HG02642 (cell line): ENCODE data around the gene KRTAP10-8.
"Not testable (repeated sequence)": the region's sequence is repeated elsewhere in the genome, so short reads cannot be mapped to it uniquely, and the experiment has no call there.

Experiments
- ATAC-seq: cut with Tn5 transposase; IDR thresholded peaks from one replicate; pipeline ENCODE4 v1.9.1; 2021; ENCODE audit warnings: mild to moderate bottlenecking; ENCODE audit not compliant: unreplicated experiment, poor library complexity

Gene KRTAP10-8

DNA sequence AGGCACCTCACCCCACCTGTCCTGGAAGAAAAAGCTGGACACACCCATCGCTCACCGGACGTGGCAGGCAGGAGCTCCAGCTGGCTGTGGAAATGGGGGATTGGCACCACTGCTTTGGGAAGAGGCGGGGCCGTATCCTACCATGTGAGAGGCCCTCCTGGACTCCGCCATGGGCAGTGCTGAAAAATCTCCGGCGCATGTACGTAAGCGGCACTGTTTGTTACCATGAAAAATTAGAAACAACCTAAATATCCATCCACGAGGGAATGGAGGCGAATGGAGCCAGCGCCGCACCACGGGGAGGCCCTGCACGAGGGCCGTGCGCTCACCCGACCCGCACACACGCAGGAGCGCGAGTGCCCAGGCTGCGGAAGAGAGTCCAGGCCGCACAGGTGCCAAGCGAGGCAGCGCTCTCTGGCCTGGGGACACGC lies 3.1 kb downstream of the KRTAP10-8 start:
- no peak for ATAC-seq

DNA sequence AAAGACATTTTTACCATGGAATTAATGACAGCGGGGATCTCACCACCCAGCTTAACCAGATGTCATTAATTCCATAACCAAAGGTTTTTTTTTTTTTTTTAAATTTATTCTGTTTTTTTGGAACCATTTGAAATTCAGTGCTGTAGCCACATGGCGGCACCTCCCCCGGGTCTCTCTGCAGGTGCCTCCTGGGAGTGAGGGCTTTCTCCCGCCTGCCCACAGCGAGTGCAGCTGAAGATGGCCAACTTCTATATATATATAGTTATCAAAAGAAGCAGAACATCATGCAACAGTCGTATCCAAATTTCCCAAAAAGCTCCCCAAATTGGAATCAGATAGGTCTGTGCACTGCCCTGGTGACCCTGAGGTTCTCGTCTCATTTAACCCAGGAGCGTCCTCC lies 3.6 kb downstream of the KRTAP10-8 start:
- no peak for ATAC-seq

DNA sequence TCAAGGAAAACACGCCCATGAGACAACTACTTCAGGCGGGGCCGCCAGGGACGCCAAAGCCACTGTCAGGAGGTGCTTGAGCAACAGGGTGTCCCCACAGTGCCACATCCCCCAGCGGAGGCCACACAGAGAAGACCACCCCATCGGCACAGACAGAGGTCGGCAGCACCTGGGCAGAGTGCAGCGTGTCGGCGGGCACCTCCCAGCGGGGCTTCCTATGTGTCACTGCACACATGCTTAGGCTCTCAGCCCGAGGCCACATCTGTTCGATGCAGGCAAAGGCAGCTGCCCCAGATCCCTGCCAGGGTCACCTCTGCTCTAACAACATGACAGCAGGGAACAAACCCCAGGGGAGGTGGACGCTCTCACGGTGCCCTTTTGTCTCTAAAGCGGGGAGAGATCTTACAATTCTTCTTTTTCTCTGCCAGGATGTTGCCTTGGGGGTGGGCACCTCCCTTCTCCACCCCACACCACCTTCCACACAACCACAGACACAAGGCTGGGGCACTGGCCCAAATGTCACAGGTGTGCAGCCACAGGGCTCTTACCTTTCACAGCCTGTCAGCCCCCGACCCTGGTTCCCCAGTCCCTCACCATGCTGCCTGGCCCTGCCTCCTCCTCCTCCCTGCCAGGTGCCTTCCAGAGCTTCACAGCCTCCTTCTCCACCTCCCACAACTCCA lies 4.2 kb downstream of the KRTAP10-8 start:
- no peak for ATAC-seq

DNA sequence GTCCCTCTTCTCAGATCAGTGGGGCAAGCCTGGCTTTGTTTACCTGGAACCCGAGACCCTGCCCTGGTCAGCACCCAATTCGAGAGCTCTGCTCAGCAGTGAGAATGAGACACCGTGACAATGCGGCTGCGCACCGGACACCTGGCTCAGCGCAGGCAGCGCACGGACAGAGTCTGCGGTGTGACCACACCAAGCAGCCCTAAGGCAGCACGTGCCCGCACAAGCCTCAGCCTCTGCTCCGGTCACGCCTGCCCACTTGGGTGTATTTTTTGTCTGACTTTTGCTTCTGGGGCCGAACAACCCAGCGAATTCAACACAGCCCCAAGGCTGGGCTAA lies 4.7 kb downstream of the KRTAP10-8 start:
- ATAC-seq = no peak

DNA sequence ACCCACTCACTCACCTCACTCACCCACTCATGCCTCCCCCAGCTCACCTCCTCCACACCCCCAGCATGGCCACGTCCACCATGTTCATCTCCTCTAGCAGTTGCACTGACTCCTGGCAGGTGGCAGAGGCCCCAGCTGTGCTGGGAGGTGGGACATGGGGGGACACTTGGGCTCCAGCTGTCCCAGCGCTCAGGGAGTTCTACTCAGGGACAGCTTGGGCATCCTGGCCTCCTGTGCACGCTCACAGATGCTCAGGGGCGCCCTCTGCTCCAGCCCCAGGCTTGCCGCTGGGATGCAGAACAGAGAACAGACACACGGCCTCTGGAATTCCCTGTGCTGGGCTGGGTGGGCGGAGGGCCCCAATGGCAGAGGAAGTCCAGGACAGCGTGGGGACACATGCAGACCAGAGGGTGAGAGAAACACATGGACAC lies 5.2 kb downstream of the KRTAP10-8 start:
- ATAC-seq = no peak

DNA sequence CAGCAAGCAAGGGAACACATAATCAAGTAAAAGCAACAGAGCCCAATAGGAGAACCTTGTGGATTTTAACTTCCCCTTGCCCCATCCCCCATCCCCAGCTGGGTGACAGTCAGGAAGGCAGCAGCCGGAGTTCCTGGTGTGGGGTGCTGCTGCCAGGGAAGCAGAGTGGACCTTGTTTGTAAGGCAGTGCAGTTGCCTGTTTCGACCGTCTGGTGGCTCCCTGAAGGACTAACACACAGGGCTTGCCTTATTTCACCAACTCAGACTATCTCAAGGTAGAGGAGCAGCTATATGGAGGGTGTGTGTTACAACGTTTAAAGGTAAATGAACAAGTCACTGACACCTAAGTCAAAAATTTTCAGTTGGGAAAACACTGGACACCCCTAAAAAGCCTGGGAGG lies 6.6 kb downstream of the KRTAP10-8 start:
- ATAC-seq = no peak

DNA sequence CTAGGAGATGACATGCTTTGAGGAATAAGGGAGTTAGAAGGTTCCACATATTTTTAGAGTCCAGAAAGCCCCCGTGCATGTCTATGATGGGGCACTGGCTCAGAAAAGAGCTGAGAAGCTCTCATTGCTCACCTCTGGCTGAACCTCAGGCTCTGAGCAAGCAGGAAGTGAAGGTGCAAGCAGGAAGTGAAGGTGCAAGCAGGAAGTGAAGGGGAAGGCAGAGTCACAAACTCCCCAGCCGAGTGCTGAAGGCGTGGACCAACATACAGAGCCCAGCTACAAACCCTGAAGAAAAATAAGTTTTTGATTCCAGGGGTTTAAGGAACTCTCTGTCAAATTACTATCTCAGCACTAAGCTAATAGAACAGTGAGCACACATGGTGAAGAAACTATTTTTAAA lies 7.0 kb downstream of the KRTAP10-8 start:
- no peak for ATAC-seq

DNA sequence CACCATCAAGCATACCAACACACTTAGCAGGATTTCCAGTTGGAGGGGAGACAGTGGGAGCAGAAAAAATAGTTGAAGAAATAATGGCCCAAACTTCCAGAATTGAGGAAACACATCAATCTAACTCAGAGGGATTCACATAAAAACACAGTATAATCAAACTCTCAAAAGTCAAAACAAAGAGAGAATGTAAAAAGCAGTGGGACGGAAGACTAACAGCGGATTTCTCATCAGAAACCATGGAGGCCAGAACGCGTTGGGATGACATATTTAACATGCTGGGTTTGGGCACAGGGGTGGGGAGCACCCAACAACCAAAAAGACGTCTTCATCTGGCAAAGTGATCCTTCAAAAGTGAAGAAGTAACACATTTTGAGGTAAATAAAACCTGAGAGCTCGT lies 8.0 kb downstream of the KRTAP10-8 start:
- ATAC-seq = no peak

DNA sequence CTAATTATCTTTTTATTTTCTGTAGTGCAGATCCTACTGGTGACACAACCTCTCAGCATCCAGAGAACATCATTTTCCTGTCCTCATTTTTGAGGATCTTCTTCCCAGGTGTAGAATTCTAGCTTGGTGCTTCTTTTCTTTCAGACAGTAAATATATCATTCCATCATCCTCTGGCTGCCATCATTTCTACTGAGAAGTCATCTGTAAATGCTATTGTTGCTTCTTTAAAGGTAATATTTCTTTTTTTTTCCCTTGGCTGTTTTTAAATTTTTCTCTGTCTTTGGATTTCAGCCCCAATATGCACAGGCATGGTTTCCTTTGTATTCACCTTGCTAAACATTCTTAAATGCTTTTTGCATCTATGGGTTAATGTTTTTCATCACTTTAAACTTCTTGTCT lies 11.7 kb downstream of the KRTAP10-8 start:
- ATAC-seq = no peak

DNA sequence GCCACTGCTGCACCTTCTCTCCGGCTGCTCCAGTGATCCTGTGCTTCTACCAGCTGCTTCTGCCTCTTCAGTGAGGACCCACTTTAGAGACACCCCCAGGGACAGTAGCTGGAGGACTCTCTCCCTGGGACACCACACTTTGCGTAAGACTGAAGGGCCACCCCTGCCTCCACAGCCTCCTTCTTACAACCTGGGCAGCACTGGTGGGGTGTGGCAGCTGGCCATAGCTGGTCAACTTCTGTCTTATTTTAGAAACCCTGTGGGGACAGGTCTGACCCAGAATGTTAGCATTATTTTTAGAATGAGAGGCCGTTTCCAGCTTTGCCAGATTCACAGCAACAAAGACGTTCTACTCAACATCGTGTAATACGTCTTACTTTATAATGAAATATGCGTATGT lies 13.9 kb downstream of the KRTAP10-8 start:
- no peak for ATAC-seq

DNA sequence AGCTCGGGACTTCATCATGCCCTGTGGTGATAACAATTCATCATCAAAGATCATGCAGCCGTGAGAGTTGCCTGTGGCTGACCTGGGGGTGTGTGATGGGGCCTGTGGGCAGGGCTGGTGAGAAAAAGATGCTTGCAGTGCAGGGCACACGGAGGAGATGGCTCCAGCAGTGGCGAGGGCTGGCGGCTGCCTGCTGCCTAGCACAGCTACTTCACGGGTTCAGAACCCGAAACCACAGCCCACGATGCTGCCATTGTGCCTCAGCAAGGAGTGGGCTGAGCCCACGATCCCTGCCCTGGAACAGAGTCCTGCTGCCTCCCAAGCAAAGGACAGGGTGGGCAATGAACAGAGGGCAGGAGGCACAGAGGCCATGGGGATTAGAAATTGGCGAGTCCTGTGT lies 14.4 kb downstream of the KRTAP10-8 start:
- no peak for ATAC-seq

DNA sequence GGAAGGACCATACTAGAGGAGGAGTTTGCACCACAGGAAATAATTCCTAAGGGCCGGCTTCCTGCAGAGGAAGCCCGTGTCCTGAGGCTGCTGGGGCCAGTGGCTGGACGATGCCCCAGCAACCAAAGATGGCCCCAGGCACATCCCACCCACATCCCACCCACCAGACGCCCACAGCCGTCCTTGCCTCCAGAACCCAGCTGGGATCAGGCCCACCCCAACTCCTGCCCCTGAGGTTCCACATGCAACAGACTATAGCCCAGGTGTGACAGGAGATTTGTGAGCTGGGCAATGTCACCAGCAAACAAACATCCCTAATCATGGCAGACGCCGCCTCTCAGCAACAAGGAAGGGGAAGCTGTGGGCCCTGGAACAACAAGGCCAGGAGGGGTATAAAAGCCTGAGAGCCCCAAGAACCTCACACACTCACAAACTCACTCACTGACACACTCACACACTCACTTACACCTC lies 14.8 kb downstream of the KRTAP10-8 start, which contains the start of gene KRTAP10-9:
Gene KRTAP10-9, plus strand, starts transcription at position 421 of the 471 bp plus-strand sequence. CDS start 79 bp downstream, outside the sequence.
- ATAC-seq = no peak

DNA sequence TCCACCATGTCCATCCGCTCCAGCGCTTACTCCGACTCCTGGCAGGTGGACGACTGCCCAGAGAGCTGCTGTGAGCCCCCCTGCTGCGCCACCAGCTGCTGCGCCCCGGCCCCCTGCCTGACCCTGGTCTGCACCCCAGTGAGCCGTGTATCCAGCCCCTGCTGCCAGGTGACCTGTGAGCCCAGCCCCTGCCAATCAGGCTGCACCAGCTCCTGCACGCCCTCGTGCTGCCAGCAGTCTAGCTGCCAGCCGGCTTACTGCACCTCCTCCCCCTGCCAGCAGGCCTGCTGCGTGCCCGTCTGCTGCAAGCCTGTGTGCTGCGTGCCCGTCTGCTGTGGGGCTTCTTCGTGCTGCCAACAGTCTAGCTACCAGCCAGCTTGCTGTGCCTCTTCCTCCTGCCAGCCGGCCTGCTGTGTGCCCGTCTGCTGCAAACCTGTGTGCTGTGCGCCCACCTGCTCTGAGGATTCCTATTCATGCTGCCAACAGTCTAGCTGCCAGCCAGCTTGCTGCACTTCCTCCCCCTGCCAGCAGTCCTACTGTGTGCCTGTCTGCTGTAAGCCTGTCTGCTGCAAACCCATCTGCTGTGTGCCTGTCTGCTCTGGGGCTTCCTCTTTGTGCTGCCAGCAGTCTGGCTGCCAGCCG lies 15.4 kb downstream of the KRTAP10-8 start:
- not testable (repeated sequence) for ATAC-seq

DNA sequence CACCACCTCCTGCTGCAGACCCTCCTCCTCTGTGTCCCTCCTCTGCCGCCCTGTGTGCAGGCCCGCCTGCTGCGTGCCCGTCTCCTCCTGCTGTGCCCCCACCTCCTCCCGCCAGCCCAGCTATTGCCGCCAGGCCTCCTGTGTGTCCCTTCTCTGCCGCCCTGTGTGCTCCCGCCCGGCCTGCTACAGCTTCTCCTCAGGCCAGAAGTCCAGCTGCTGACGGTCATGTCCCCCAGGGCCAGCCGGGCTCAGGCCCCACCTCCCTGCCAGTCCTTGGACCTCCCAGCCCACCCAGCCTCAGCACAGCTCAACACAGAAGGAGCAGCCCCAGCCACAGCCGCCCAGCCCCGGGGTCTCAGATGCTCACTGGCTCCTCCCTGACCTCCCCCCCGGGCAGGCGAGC lies 16.0 kb downstream of the KRTAP10-8 start:
- ATAC-seq = not testable (repeated sequence)

DNA sequence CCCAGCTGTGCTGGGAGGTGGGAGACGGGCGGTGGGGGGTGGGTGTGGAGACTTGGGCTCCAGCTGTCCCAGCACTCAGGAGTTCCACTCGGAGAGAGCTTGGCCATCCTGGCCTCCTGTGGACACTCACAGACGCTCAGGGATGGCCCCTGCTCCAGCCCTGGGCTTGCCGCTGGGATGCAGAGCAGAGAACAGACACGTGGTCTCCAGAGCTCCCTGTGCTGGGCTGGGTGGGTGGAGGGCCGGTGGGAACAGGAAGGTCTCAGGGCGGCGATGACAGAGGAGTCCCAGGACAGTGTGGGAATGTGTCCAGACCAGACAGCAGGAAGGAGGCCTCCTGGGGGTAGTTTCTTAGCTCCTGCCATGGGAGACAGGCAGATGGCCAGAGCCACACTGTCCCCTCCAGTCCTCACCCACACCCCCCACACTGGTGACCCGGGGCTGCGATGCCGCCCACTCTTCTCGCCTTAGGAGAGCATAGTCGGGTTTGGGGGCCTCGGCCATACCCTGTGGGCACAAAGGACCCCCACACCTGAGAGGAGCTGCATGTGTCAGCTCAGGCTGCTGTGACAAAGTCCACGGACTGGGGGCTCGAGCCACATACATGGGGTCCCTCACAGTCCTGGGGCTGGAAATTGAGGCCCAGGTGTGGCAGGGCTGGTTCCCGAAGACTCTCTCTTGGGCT lies 17.0 kb downstream of the KRTAP10-8 start:
- no peak for ATAC-seq

DNA sequence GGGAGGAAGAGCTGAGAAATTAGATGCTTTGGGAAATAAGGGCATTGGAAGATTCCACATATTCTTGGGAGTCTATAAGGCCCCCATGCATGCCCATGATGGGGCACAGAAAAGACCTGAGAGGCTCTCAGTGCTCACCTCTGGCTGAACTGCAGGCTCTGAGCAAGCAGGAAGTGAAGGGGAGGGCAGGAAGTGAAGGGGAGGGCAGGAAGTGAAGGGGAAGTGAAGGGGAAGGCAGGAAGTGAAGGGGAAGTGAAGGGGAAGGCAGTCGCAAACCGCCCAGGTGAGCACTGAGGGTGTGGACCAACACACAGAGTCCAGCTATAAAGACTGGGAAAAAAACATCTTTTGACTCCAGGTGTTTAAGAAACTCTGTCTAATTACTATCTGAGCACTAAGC lies 18.6 kb downstream of the KRTAP10-8 start:
- ATAC-seq = no peak

DNA sequence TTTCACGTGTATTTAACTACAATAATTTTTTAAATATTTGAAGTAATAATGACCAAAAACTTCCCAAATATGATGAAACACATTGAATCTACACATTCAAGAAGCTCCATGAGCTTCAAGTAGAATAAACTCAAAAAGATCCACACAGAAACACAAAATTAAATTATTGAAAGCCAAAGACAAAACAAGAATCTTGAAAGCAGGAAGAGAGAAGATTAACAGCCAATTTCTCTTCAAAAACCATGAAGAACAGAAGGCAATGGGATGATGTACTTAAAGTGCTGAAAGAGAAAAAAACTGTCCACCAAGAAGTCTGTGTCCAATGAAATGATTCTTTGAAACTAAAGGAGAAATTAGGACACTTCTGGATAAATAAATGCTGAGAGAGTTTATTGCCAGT lies 20.2 kb downstream of the KRTAP10-8 start:
- ATAC-seq = no peak

DNA sequence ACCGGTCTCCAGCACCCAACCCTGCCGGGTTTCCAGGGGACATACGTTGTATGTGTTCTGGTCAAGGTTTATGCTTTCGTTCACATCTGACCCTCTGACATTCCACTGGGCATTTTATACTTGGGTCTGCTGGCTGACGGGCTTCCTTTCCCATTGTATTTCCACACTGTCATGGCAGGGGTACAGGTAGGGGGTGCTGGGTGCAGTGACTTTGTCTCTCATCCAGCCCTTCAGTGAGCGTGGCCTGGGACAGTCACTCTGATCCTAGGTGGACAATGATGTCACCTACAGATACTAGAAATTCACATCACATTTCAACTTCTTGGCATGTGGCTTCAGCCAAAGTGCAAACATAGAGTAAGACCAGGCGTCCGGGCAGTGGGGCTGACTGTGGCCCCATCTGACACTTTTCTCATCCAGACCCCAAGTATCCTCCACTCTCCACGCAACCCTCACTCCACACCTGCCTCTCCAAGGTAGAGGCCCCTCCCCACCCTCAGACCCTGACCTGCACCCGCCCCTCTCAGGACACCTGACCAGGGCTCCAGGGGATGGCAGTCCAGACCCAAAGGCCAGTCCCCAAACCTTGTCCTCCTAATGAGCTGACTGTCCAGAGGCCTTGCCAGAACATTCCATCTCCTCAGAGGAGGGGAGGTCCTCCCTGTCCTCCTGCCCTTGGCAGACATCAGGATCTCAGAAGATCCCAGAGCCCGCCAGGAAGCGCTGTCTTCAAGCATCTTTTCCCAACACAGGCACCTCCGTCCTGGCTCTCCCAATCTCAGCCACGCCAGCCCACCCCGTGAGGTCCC lies 24.5 kb downstream of the KRTAP10-8 start:
- ATAC-seq = no peak

DNA sequence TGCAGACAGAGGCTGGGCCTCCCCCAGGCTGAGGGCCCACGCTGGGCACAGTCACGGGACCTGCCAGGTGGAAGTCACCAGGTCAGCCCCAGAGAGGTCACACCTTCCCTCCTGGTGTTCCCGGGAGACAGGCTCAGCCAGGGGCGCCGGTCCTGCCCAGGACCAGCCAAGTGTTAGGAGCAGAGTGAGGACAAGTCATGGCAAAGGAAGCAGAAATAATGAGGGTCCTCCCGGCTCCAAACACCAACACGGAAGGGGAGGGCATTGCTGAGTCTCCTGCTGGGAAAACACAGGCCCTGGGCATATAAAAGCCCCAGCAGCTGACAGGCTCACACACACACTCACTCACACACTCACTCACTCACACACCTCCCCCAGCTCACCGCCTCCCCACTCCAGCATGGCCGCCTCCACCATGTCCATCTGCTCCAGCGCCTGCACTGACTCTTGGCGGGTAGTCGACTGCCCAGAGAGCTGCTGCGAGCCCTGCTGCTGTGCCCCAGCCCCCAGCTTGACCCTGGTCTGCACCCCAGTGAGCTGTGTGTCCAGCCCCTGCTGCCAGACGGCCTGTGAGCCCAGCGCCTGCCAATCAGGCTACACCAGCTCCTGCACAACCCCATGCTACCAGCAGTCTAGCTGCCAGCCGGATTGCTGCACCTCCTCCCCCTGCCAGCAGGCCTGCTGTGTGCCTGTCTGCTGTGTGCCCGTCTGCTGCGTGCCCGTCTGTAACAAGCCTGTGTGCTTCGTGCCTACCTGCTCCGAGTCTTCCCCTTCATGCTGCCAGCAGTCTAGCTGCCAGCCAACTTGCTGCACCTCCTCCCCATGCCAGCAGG lies 25.4 kb downstream of the KRTAP10-8 start, which contains the start of gene KRTAP10-10:
Gene KRTAP10-10, plus strand, starts transcription at position 339 of the 833 bp plus-strand sequence. Its CDS starts 62 bp downstream, at position 401.
- ATAC-seq = no peak
